Measurements from ENCODE around the gene TUBB3.
"Not testable (repeated sequence)": the region's sequence is repeated elsewhere in the genome, so short reads cannot be mapped to it uniquely, and the experiment has no call there.

The TUBB3 gene

GRCh38 chr16:89918453-89919347 lies 4.4 kb upstream of the TUBB3 start, which contains the start of gene MC1R:
Gene MC1R (plus strand): TSS chr16:89918862. CDS start chr16:89919259, 397 bp downstream.
- FAIRE-seq, result peak; percentile 28

DNA sequence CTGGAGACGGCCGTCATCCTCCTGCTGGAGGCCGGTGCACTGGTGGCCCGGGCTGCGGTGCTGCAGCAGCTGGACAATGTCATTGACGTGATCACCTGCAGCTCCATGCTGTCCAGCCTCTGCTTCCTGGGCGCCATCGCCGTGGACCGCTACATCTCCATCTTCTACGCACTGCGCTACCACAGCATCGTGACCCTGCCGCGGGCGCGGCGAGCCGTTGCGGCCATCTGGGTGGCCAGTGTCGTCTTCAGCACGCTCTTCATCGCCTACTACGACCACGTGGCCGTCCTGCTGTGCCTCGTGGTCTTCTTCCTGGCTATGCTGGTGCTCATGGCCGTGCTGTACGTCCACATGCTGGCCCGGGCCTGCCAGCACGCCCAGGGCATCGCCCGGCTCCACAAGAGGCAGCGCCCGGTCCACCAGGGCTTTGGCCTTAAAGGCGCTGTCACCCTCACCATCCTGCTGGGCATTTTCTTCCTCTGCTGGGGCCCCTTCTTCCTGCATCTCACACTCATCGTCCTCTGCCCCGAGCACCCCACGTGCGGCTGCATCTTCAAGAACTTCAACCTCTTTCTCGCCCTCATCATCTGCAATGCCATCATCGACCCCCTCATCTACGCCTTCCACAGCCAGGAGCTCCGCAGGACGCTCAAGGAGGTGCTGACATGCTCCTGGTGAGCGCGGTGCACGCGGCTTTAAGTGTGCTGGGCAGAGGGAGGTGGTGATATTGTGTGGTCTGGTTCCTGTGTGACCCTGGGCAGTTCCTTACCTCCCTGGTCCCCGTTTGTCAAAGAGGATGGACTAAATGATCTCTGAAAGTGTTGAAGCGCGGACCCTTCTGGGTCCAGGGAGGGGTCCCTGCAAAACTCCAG lies 3.4 kb upstream of the TUBB3 start:
- FAIRE-seq, result no peak

- no peak for FAIRE-seq
Observed at GRCh38 chr16:89920723-89921122, 2.4 kb upstream of the TUBB3 start.

- FAIRE-seq, result no peak
Observed at GRCh38 chr16:89921131-89921701, 1.9 kb upstream of the TUBB3 start.

DNA sequence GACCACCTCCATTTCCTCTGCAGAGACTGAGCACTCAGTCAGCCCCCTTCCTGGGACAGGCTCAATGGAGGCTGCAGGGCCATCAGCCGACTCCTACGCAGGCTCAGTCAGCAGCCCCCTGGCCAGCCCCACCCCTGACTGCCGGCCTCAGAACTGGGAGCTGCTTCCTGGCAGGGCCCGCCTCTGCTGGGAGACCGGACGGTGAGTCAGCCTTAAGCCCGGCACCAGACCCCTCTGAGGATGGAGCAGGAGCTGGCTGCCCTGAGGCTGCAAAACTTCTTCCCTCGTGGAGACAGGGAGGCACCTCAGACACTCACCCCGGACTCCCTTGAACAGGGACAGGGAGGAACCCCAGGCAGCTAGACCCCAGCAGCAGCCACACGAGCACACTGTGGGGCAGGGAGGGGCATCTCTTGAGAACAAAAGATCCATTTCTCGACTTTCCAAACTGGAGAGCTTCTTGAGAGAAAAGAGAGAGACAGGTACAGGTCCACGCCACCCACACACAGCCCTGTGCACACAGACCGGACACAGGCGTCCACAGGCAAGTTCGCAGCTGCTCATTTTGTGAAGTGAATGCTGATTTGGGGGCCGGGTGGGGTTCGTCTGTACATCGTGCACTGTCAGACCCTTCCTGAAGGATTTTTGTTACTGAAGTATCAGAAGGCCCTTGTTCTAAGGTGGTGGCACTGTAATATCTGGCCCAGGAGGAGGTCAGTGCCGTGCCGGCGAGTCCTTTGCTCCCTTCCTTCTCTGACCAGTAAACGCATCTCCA lies 1.3 kb upstream of the TUBB3 start:
- FAIRE-seq, result peak; percentile 94

- FAIRE-seq, result no peak
Observed at GRCh38 chr16:89922477-89922883, 662 bp upstream of the TUBB3 start.

GRCh38 chr16:89923640-89924296 lies 626 bp downstream of the TUBB3 start:
- FAIRE-seq, result no peak

- FAIRE-seq, result no peak
Observed at GRCh38 chr16:89924297-89924924, 1.3 kb downstream of the TUBB3 start.

DNA sequence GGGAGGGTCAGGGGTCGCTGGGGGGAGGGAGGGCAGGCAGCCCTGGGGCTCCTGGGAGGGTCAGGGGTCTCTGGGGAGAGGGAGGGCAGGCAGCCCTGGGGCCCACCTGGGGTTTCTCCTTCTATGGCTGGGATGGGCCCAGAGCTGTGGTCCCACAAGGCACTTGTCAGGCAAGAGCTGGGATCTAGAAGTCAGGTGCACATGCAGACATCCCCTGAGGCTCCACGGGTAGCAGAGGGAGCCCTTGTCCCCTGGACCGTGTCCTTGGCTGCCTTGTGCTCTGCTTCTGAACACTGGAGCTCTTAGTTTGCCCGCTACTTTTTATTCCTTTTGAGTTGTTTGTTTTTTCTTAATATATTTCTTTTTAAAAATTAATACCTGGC lies 1.8 kb downstream of the TUBB3 start:
- no peak for FAIRE-seq

DNA sequence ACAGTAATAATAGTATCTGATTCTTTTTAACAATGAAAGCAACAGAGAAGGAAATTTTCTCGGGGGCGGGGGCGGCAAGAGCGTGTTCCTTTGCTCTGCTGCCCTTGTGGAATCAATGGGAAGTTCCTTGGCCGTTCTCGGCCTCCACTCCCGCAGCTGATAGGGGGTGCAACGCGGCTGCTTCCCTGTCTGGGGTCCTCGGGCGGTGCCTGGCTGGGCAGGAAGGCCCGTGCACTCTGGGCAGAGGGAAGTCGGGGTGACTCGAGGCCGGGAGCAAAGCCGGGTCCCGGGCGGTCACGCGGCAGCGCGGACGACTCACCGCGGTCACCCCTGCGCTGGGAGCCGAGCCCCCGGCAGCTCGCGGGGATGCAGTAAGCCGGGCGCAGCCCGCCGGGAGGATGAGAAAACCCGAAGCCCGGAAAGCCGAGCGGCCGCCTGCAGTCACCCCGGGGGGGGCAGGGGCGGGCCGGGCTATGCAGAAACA lies 2.5 kb downstream of the TUBB3 start:
- FAIRE-seq, result no peak

GRCh38 chr16:89931305-89931896 lies 8.3 kb downstream of the TUBB3 start:
- FAIRE-seq, result no peak

- FAIRE-seq, result no peak
Observed at GRCh38 chr16:89931964-89932363, 8.8 kb downstream of the TUBB3 start.

GRCh38 chr16:89934019-89934418 lies 10.9 kb downstream of the TUBB3 start:
- not testable (repeated sequence) for FAIRE-seq

DNA sequence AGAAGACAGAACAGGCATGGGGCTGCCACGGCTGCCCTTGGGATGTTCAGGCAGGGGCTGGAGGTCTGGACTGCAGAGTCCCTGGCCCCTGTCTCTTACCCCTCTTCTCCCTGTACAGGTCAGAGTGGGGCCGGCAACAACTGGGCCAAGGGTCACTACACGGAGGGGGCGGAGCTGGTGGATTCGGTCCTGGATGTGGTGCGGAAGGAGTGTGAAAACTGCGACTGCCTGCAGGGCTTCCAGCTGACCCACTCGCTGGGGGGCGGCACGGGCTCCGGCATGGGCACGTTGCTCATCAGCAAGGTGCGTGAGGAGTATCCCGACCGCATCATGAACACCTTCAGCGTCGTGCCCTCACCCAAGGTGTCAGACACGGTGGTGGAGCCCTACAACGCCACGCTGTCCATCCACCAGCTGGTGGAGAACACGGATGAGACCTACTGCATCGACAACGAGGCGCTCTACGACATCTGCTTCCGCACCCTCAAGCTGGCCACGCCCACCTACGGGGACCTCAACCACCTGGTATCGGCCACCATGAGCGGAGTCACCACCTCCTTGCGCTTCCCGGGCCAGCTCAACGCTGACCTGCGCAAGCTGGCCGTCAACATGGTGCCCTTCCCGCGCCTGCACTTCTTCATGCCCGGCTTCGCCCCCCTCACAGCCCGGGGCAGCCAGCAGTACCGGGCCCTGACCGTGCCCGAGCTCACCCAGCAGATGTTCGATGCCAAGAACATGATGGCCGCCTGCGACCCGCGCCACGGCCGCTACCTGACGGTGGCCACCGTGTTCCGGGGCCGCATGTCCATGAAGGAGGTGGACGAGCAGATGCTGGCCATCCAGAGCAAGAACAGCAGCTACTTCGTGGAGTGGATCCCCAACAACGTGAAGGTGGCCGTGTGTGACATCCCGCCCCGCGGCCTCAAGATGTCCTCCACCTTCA lies 11.7 kb downstream of the TUBB3 start:
- FAIRE-seq, result no peak

DNA sequence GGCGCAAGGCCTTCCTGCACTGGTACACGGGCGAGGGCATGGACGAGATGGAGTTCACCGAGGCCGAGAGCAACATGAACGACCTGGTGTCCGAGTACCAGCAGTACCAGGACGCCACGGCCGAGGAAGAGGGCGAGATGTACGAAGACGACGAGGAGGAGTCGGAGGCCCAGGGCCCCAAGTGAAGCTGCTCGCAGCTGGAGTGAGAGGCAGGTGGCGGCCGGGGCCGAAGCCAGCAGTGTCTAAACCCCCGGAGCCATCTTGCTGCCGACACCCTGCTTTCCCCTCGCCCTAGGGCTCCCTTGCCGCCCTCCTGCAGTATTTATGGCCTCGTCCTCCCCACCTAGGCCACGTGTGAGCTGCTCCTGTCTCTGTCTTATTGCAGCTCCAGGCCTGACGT lies 12.5 kb downstream of the TUBB3 start:
- not testable (repeated sequence) for FAIRE-seq

GRCh38 chr16:89936034-89936433 lies 12.9 kb downstream of the TUBB3 start:
- no peak for FAIRE-seq

DNA sequence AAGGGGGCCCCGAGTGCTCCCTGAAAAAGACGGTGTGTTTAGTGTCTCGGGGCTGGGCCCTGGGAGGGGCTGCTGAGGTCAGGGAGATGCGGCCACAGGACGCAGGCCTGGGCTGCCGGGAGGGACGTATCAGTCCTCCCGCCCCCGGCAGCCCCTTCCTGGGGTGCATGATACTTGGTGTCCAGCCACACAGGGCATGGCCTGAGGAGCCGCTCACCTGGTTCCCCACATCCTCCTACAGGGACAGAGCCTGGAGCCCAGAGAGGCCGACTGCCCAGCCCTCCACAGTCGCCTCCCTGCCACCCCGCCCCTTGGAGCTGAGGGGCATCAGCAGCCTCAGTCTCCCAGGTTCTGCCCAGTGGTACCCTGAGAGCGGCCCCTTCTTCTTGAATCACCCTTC lies 13.4 kb downstream of the TUBB3 start:
- FAIRE-seq, result no peak

GRCh38 chr16:89936981-89937380 lies 13.8 kb downstream of the TUBB3 start:
- no peak for FAIRE-seq

- FAIRE-seq, result no peak
Observed at GRCh38 chr16:89938175-89938885, 15.2 kb downstream of the TUBB3 start.
